OCI-LY3 (cell line): Measurements from ENCODE around the gene SWAP70.

Source experiments
- H2AFZ ChIP-seq: fragments of 200-600, 300-600 bp; shearing (Covaris generic); 2 replicates; pipeline ENCODE4 v1.6.0; 2014; ENCODE audit warnings: antibody characterized with exemption, low read depth, low read length
- H3K27ac ChIP-seq: fragments of 200-600, 300-600 bp; sonication (generic); 2 replicates; pipeline ENCODE4 v1.5.1; 2014; ENCODE audit warnings: mild to moderate bottlenecking, low read length, moderate library complexity, mixed read lengths
- H3K27me3 ChIP-seq: fragments of 200-600, 300-600 bp; sonication (generic); 2 replicates; pipeline ENCODE4 v1.6.1; 2014; ENCODE audit warnings: low read depth, low read length, mixed read lengths
- H3K36me3 ChIP-seq: fragments of 200-600, 300-600 bp; sonication (generic); replicated peaks from 2 replicates; pipeline ENCODE3; 2014; ENCODE audit warnings: low read depth, low read length, mixed read lengths
- H3K4me1 ChIP-seq: fragments of 300-600, 200-600 bp; sonication (generic); 2 replicates; pipeline ENCODE4 v1.6.1; 2014; ENCODE audit warnings: low read length, mixed read lengths
- H3K4me2 ChIP-seq: fragments of 200-600, 300-600 bp; sonication (generic); 2 replicates; pipeline ENCODE4 v1.6.1; 2014; ENCODE audit warnings: low read length, mixed read lengths
- H3K4me3 ChIP-seq: fragments of 300-600, 200-600 bp; sonication (generic); 2 replicates; pipeline ENCODE4 v1.5.1; 2014; ENCODE audit warnings: antibody characterized with exemption, mild to moderate bottlenecking, low read length, moderate library complexity
- H3K79me2 ChIP-seq: fragments of 300-600, 200-600 bp; shearing (Covaris generic); 2 replicates; pipeline ENCODE4 v1.6.1; 2014; ENCODE audit warnings: mild to moderate bottlenecking, low read length, mixed read lengths
- H3K9ac ChIP-seq: fragments of 300-600, 200-600 bp; shearing (Covaris generic); 2 replicates; pipeline ENCODE4 v1.6.0; 2014; ENCODE audit warnings: mild to moderate bottlenecking, low read length, moderate library complexity
- H3K9me3 ChIP-seq: fragments of 200-600, 300-600 bp; shearing (Covaris generic); 2 replicates; pipeline ENCODE4 v1.6.1; 2014; ENCODE audit warnings: low read length, mixed read lengths; ENCODE audit not compliant: insufficient read depth
- H4K20me1 ChIP-seq: fragments of 200-600, 300-600 bp; sonication (generic); 2 replicates; pipeline ENCODE4 v1.6.1; 2016; ENCODE audit warnings: low read length, mixed read lengths; ENCODE audit not compliant: insufficient read depth
- EZH2phosphoT487 ChIP-seq: fragments of 200-600 bp; shearing (Covaris generic); IDR thresholded peaks from 2 replicates; pipeline ENCODE4 v1.6.1; 2018; ENCODE audit warnings: antibody characterized with exemption, mixed run types, low read depth
- TF ChIP-seq, protein P1 (sequence below): fragments of 200-600, 300-600 bp; sonication (generic); IDR thresholded peaks from 2 replicates; pipeline ENCODE4 v1.5.1; 2014; ENCODE audit warnings: antibody characterized with exemption, low read length, low read depth

The SWAP70 gene

DNA sequence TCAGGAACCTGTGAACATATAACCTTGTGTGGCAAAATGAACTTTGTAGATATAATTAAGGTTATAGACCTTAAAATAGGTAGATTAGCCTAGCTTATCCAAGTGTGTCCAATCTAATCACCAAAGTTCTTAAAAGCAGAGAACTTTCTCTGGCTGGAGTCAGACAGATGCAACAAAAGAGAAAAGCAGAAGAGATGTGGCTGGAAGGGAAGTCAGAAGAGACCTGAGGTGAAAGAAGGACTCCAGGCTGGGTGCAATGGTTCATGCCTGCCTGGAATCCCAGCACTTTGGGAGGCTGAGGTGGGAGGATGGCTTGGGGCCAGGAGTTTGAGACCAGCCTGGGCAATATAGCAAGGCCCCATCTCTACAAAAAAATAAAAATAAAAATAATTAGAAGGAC, 39.4 kb upstream of the SWAP70 start:
- no peak overlapping the region for H3K4me2 ChIP-seq
- H3K79me2 ChIP-seq: no peaks in the 10 kb centered on the region
- H3K4me3 ChIP-seq: no peak overlapping the region
- no peak overlapping the region for H3K9ac ChIP-seq
- H3K27me3 ChIP-seq: no peaks in the 10 kb centered on the region
- no peaks in the 10 kb centered on the region for H4K20me1 ChIP-seq
- H3K36me3 ChIP-seq: no peaks in the 10 kb centered on the region
- no peak overlapping the region for H2AFZ ChIP-seq
- no peak overlapping the region for H3K27ac ChIP-seq
- H3K9me3 ChIP-seq: no peaks in the 10 kb centered on the region
- peaks cover 56% of the 10 kb centered on the region for H3K4me1 ChIP-seq
- TF ChIP-seq EZH2phosphoT487: no peak
- TF ChIP-seq, protein P1, sequence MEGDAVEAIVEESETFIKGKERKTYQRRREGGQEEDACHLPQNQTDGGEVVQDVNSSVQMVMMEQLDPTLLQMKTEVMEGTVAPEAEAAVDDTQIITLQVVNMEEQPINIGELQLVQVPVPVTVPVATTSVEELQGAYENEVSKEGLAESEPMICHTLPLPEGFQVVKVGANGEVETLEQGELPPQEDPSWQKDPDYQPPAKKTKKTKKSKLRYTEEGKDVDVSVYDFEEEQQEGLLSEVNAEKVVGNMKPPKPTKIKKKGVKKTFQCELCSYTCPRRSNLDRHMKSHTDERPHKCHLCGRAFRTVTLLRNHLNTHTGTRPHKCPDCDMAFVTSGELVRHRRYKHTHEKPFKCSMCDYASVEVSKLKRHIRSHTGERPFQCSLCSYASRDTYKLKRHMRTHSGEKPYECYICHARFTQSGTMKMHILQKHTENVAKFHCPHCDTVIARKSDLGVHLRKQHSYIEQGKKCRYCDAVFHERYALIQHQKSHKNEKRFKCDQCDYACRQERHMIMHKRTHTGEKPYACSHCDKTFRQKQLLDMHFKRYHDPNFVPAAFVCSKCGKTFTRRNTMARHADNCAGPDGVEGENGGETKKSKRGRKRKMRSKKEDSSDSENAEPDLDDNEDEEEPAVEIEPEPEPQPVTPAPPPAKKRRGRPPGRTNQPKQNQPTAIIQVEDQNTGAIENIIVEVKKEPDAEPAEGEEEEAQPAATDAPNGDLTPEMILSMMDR: no peak

DNA sequence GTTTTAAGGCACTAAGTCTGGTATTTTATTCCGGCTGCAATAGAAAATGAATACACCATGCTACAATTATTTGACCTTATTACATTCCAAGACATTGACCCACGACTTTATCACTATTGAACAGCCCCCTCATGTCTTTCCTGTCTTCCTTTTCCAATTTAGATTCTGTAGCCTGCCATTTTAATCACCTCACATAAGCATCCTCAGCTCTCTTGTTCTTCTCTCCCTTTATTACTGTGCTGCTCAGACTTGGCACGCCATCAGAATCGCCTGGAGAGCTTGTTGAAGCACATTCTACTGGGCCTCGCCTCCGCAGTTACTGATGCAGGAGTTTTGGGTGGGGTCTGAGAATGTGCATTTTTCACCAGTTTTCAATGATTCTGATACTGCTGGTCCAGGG, 38.7 kb upstream of the SWAP70 start:
- peaks cover 56% of the 10 kb centered on the region for H3K4me1 ChIP-seq
- no peaks in the 10 kb centered on the region for H4K20me1 ChIP-seq
- H2AFZ ChIP-seq: no peak overlapping the region
- no peaks in the 10 kb centered on the region for H3K27me3 ChIP-seq
- H3K4me2 ChIP-seq: no peak overlapping the region
- no peak for TF ChIP-seq EZH2phosphoT487
- TF ChIP-seq, protein P1: no peak
- H3K9me3 ChIP-seq: no peaks in the 10 kb centered on the region
- no peak overlapping the region for H3K4me3 ChIP-seq
- H3K27ac ChIP-seq: no peak overlapping the region
- H3K79me2 ChIP-seq: no peaks in the 10 kb centered on the region
- no peaks in the 10 kb centered on the region for H3K36me3 ChIP-seq
- H3K9ac ChIP-seq: no peak overlapping the region

DNA sequence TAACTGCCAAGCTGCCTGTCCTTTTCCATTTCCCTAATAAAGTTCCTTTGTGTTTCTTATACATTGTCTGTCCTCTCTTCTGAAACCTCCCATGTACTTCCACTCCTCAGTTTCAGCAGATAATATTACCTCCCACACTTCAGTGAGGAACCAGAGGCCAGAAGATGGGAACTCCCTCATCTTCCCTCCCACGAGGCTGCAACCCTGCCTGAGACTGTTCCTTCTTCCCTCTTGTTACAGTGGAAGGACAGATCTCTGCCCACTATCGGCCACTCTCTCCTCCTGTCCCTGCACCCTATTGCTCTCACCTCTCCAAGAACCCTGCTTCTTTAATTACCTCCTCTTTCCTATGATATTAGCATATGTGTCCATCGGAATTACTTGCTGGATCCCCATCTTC, 38.1 kb upstream of the SWAP70 start:
- H3K9me3 ChIP-seq: no peaks in the 10 kb centered on the region
- no peaks in the 10 kb centered on the region for H3K27me3 ChIP-seq
- H3K4me3 ChIP-seq: no peak overlapping the region
- no peaks in the 10 kb centered on the region for H3K36me3 ChIP-seq
- no peak overlapping the region for H3K27ac ChIP-seq
- no peak overlapping the region for H3K9ac ChIP-seq
- peaks cover 56% of the 10 kb centered on the region for H3K4me1 ChIP-seq
- no peaks in the 10 kb centered on the region for H4K20me1 ChIP-seq
- H2AFZ ChIP-seq: no peak overlapping the region
- no peaks in the 10 kb centered on the region for H3K79me2 ChIP-seq
- TF ChIP-seq, protein P1: no peak
- TF ChIP-seq EZH2phosphoT487: no peak
- H3K4me2 ChIP-seq: no peak overlapping the region

DNA sequence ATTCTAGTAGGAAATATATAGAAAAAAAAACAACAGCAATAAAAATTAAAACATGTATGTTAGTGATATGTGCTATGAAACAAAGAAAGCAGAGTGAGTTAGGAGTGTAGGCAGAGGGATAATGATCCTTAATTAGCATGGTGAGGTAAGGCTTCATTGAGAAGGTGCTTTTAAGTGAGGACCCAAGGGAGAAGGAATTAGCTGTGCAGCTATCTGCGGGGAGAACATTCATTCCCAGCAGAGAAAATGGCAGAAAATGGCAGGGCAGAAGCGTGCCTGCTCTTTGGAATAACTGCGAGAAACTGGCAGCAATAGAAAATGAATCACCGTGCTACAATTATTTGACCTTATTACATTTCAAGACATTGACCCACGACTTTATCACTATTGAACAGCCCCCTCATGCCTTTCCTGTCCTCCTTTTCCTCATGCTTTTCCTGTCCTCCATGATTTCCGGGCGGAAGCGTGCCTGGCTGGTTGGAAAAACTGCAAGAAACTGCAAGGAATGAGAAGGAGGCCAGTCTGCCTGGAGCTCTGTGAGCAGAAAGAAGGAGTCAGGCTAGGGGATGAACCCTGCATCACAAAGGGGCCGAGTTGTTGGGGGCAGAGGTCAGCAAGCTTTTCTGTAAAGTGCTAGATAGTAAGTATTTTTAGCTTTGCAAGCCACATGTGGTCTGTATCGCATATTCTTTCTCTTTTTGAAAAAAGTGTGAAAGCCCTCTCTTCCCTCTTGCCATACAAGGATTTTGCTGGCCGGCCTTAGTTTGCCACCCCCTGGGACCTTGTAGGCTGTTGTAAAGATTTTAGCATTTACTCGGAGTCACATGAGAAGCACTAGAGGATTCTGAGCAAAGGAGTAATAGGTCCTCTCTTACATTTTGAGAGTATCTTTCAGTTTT, 37.1 kb upstream of the SWAP70 start:
- no peak overlapping the region; the same call in 1 of the 2 replicates for H2AFZ ChIP-seq
- H4K20me1 ChIP-seq: no peaks in the 10 kb centered on the region
- no peaks in the 10 kb centered on the region for H3K36me3 ChIP-seq
- H3K27me3 ChIP-seq: no peaks in the 10 kb centered on the region
- H3K9ac ChIP-seq: 0 out of 2 replicates have a peak overlapping the region, but pooled peaks have one; percentile 13
- H3K9me3 ChIP-seq: no peaks in the 10 kb centered on the region
- no peaks in the 10 kb centered on the region for H3K79me2 ChIP-seq
- TF ChIP-seq, protein P1: no peak
- no peak for TF ChIP-seq EZH2phosphoT487
- H3K4me1 ChIP-seq: peaks cover 64% of the 10 kb centered on the region
- H3K4me3 ChIP-seq: no peak overlapping the region
- peak overlapping the region; percentile 2; the same call in 1 of the 2 replicates for H3K4me2 ChIP-seq
- no peak overlapping the region for H3K27ac ChIP-seq
